NCI-H146 (cell line): ENCODE data around the gene DBNDD1.
"Not testable (repeated sequence)": the region's sequence is repeated elsewhere in the genome, so short reads cannot be mapped to it uniquely, and the experiment has no call there.

ENCODE experiments used
- DNase-seq: peaks from one replicate; lab custom pipeline; 2025; lab: John Stamatoyannopoulos, UW

Gene DBNDD1

DNA sequence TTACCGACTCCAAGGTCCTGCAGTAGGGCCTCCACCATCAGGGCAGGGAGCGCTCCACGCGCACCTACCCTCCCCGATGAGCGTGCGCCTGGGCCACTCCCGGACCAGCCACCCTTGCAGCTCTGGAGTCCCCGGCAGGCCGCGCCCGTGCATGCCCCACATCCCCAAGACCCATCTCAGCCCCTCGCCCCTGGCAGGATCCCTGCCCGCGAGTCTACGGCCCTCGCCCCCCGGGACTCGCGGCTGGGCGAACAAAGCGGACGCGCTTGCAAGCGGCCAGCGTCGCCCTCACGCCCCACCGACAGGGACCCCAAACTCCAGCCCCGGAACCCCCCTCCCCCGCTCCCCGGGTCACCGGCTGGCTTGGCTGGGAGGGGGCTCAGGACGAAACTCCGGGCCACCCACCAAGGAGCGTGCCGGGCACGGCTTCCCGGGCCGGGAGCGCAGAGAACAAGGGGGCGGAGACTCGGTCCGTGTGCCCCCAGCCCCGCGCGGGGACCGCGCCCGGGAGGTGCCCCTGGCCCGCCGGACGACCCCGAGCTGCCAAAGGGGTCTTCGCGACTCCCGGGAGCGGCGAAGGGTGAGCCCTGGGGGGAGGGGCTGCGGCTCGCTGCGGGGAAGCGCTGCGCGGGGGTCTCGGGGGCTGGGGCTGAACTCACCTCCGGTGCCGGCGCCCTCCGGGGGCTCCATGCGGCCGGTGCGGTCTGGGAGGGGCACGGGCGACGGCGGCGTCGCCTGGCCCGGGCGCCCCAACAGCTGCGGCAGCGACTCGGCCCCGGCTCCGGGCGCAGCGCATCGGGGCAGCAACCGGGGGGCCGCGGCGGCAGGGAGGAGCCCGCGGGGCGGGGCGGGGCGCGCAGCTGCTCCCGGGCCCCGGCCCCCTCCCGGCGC, at the start of gene DBNDD1:
TSS of gene DBNDD1 (minus strand) at position 805 of the 891 bp plus-strand sequence. CDS start at position 690, 115 bp downstream.
- peak; percentile 25 for DNase-seq

- DNase-seq = no peak
These were observed 42.2 kb upstream of the DBNDD1 start for GRCh38 chr16:90061437-90061836.

DNA sequence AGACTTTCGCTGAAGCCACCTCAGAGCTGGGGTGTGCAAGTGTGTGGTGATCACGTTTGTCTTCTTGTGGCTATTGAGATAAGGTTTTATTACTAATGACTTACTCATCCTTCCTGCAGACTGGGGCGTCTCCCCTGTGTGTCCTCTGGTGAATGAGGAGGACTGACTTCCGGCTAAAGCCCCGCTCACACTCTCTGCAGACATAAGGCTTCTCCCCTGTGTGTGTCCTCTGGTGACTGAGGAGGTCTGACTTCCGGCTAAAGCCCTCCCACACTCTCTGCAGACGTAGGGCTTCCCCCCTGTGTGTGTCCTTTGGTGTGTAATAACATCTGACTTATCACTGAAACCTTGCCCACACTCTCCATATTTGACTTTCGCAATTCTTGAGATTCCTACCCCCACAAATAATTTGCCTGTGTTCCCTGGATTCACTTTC, 38.5 kb upstream of the DBNDD1 start:
- no peak for DNase-seq

- not testable (repeated sequence) for DNase-seq
These were observed 37.3 kb upstream of the DBNDD1 start for GRCh38 chr16:90056521-90056920.

DNA sequence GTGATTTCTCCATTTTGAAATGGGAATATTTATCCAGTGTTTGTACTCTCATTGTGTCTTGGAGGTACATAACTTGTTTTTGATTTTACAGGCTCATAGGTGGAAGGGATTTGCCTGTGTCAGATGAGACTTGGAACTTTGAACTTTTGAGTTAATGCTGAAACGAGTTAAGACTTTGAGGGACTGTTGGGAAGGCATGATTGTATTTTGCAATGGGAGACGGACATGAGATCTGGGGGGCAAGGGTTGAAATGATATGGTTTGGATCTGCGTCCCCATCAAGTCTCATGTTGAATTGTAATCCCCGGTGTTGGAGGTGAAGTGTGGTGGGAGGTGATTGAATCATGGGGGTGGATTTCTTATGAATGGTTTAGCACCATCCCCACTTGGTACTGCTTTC, 36.1 kb upstream of the DBNDD1 start:
- no peak for DNase-seq

DNA sequence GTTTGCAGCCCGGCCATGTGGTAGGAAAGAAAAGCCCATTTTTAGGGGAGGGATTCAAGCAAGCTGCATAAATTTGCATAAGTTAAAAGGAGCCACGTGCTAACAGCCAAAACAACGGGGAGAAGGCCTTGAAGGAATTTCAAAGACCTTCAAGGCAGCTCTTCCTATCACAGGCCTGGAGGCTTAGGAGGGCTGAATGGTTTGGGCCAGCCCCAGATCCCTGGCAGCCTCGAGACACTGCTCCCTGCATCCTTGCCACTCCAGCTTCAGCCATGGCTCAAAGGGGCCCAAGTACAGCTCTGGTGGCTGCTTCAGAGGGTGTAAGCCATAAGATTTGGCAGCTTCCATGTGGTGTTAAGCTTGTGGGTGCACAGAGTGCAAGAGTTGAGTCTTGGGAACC, 35.3 kb upstream of the DBNDD1 start:
- DNase-seq = no peak

GRCh38 chr16:90053902-90054500, 34.7 kb upstream of the DBNDD1 start:
- DNase-seq = no peak

- DNase-seq = no peak
These were observed 31.7 kb upstream of the DBNDD1 start for GRCh38 chr16:90050969-90051368.

DNA sequence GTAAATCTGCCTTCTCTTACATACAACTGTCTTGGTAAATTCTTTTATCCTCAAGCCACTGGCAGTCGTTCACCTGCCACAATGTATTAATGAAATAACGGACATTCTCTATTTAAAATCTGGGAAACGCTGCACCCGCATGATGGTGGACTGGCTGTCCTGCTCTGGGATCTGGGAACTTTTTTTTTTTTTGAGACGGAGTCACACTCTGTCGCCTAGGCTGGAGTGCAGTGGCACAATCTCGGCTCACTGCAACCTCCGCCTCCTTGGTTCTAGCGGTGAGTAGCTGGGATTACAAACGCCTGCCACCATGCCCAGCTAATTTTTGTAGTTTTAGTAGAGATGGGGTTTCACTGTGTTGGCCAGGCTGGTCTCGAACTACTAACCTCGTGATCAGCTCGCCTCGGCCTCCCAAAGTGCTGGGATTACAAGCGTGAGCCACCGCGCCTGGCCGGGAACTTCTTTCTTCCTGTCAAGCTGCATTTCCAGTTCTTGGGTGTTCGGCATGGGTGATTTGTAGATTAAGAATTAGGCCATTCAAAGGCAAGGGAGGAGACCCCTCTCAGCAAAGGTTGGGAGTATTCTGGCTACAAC, 29.6 kb upstream of the DBNDD1 start:
- DNase-seq = no peak

GRCh38 chr16:90048347-90048722, 29.1 kb upstream of the DBNDD1 start:
- DNase-seq = no peak

- no peak for DNase-seq
These were observed 28.6 kb upstream of the DBNDD1 start for GRCh38 chr16:90047714-90048346.

GRCh38 chr16:90046971-90047713, 27.9 kb upstream of the DBNDD1 start:
- peak; percentile 57 for DNase-seq

GRCh38 chr16:90046122-90046970, 27.1 kb upstream of the DBNDD1 start:
- peak; percentile 81 for DNase-seq

DNA sequence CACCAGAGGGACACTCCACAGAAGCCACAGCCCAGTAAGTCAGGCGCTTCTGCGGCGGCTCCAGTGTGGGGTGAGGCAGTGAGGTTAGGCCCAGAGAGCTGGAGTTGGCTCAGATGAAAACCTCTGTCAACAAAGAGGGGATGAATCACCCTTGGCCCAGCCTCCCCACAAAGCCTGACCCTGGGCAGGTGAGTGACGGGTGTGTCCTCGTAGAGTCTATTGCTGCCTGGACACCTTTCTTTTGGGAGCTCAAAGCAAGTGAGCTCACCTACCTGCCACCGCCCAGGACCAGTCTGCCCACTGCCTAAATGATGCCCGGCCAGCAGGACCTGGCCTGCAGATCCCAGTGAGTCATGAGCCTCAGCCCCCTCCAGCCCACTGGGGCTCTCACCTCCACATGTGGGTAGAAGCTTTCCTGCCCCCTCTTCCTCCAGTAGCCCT, 24.9 kb upstream of the DBNDD1 start:
- no peak for DNase-seq

GRCh38 chr16:90043526-90043925, 24.3 kb upstream of the DBNDD1 start:
- no peak for DNase-seq

GRCh38 chr16:90042946-90043514, 23.8 kb upstream of the DBNDD1 start:
- no peak for DNase-seq

DNA sequence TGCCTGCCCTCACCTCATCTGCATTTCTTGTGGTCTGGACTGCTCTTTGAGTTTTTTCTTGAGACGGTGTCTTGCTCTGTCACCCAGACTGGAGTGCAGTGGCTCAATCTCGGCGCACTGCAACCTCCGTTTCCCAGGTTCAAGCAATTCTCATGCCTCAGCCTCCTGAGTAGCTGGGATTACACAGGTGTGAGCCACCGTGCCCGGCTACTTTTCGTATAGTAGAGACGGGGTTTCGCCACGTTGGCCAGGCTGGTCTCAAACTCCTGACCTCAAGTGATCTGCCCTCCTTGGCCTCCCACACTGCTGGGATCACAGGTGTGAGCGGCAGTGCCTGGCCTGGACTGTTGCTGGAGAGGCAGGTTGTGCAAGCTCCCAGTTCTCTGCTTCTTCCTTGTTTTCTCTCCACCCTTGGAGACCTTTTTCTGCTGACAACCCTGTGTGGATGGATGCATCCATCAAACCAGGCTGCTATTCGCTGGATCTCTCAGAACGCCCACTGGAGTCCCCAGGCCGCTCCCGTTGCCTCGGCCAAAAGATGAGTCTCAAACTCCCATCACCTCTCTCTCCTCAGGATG, 22.7 kb upstream of the DBNDD1 start:
- DNase-seq = no peak

GRCh38 chr16:90040152-90041023, 21.1 kb upstream of the DBNDD1 start:
- no peak for DNase-seq

GRCh38 chr16:90037276-90037675, 18.0 kb upstream of the DBNDD1 start:
- no peak for DNase-seq
